ENCODE measurements around the gene SCAMP4.

Gene SCAMP4

DNA sequence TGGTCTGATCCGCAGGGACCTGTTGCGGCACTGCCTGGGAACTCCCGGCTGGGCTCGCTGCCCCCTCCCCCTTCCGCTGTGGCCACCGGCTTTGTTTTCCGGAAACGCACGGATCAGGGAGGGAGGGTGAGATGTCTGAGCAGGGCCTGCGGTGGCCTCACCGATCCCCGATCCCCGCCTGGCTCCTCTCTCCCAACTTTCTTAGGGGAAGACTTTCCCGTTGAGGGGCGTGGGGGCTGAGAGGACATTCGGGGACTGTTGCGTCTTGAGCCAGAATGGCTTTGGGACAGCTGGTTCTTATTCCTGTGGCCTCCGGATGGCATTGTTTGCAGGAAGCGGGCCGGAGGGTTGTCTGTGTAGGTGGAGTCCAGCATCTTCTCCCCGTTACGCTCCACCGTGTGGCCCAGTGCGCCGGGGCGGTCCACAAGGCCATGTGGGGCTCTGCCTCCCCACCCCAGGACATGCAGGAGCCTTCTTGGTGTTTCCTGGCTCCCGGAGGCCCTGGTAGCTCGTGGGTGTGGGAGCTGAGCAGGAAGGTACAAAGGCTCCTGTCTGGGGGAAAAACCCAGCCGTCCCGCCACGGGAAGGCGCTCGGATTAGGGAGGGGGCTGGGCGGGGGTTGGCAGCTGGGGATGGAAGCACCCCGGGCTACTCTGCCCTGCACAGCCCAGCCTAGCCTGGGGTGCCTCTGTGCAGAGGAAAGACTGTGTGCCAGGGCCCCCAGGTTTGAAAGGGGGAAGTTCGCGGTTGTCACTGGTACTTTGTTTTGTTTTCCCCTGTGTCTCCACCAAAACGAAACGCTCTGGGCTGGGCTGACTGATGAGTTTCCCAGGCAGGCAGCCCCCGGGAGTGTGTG lies 37.1 kb downstream of the SCAMP4 start:
- DNase-seq, result no peak

DNA sequence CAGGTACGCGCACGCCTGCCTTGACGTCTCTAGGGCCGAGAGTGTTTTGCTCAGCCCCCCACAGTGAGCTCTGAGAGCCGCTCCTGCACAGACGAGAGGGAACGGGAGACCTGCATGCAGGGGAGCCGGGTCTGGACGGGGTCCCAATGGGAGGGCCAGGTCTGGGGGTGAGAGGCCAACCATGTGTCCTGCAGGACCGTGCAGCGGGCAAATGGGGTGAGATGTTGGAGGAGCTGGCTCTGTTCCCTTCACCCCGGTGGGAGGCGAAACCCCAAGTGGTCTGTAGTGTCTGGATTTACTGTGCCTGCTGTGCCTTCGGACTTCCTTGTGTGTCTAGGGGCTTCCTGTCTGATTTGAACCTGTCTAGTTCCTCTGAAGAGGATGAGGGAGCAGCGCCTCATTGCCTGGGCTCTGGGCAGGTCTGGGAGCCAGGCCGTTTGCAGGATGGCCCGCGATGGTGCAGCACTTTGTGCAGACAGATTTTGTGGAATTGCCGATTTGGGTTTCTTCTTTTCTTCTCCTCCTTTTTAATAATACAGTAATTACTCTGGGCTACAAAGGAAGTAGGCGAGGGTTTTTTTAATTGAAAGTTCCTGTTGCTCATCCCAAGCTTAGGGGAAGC lies 37.8 kb downstream of the SCAMP4 start:
- no peak for DNase-seq

DNA sequence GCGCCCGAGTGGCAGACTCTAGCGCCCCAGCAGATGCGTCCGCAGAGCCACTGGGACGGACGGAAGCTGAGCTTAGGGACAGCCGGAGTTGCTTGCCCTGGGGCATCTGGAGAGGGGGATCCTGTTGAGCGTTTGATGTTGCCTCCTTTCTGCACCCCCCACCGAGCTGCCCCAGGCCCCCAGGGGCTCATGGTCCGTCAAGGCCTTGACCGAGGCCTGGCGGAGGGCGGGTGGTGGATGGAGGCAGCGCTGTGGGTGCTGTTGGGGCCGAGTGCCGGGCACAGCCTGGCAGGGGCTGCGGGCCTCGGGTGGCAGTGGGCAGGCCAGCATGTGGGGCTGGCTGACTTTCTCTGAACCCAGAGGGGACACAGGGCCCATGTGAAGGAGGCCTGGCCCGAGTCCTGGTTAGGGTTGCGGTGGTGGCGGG lies 38.5 kb downstream of the SCAMP4 start:
- no peak for DNase-seq

DNA sequence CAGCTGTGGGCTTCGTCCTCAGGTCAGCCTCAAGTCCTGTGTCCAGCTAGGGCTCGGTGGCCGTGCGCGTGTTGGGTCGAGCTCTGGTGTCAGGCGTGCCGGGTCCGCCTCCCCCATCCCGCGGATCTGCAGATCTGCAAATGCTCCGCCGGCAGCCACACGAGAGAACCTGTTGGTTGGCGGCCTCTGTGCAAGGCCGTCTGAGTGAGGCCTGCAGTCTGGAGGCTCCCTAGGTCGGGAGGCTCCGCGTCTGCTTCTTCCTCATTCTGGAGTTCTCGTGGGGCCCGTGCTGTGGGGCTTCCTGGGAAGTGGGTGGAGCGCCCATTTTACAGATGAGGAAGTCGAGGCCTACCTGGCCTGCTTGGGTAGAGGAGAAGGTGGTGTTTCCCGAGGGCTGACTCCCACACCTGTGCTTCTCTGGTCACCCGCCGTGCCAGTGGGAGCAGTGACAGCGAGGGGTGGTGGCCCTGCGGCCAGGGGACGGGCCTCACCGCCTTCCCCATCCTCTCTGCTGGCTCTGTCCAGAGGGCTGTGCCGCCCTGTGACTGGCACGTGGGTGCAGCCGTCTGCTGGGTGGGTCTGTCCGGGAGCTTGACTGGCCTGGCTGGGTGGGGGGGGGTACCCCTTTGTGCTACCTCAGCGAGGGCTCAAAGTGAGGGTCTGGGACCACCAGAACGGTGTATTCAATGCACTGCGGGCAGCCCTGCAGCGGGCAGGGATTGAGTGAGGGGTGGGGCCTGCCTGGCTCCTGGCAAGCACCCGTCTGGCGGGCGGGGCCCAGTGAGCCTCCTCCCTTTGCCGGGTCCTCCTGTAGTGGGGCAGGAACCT lies 39.1 kb downstream of the SCAMP4 start:
- no peak for DNase-seq

DNA sequence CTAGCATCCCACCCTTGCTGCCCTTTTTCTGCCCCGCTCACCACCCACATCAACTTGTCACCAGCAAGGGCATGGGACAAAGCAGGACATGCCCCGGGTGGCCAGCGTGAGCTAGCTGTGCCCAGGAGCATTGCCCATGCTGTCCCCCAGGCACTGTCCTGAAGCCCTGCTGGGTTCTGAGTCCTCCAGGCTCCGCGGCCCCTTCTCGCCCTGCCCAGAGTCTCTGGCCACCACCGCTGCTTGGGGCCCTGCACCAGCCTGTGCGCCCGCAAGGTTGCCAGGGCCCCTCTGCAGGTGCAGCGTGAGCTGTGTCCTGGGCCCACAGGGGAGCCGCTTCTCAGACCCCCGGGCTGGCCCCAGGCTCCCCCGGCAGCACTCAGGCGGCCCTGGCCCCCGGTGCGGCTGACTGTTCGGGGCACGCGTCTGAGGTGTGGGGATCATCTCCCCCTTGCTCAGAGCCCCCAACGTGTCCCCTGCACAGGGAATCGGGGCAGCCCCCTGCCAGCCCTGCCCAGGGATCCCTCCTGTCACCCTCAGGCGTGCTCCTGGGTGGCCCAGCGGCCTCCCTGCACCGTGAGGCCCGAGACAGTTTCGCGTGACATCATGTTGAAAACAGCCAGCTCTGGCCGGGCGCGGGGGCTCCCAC lies 39.8 kb downstream of the SCAMP4 start:
- DNase-seq, result no peak

DNA sequence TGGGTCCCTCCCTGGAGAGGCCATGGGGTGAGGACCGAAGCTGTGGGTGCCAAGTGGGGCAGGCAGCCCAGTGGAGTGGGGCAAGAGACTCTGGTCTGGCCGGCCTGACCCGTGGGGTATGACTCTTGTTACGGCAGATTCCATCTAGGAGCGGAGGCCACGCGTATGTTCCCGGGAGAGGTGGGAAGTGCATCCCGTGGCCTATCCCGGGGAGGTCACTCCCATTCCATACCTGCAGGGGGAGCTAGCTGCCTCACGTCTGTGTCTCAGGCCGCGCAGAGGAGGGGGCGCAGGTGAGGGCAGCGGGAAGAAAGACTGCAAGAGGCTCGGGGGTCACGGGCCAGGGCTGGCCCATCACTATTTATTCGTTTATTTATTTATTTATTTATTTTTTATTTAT lies 40.7 kb downstream of the SCAMP4 start:
- DNase-seq, result no peak

DNA sequence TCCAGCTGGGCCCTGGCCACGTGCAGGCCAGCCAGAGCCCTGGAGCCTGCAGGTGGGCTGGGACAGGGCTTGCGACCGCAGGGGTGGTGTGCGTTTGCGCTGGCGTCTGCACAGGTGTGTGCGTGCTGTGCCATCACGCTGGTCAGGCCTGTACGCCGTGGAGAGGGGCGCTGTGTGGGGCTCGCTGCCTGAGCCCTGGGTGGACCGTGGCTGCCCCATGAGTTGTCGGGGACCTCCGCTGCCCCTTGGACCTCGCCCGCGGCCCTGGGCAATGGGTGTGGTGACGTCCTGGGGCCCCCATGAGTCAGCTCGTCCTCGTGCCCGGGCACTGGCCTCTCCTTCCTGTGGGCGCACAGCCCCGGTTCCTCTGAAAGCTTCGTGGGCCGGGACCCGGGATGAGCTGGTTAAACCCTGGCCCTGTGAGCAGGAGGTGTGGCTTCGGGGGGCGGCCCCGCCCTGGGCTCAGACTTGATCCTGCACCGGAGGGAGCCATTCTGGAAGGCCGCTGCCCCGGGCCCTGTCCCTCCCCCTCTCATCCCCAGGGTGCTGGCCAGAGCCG lies 42.5 kb downstream of the SCAMP4 start:
- DNase-seq, result no peak

DNA sequence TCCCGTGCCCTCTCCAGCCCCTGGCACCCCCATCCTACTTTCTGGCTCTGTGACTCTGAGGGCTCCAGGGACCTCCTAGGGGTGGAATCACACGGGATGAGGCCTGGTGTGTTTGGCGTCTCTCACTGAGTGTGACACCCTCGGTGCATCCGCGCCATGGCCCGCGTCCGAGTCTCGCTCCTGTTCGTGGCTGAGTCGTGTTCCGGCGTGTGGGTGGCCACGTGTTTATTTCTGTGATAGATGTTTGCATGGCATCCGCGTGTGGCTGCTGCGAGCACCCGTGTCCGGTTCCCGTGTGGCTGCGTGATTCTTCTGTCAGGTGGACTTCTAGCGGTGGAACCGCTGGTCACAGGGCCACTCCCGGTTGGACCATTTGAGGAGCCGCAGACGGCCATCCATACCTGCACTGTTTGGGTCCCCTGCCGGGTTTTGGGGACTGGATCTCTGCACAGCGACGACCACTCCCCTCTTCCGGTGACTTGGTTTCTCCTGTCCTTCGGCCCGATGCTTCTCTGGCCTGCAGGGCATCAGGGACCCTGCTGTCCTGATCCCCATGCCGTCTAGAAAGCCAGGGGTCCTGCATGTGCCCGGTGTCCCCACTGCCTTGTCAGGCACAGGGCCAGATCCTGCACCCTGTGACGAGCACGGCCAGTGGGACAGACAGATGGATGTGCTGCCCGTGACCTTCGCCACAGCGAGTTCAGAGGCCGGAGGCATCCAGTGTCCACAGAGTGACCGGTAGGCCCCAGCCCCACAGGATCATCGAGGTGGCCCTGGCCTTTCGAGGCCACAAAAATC lies 44.3 kb downstream of the SCAMP4 start:
- DNase-seq, result no peak

DNA sequence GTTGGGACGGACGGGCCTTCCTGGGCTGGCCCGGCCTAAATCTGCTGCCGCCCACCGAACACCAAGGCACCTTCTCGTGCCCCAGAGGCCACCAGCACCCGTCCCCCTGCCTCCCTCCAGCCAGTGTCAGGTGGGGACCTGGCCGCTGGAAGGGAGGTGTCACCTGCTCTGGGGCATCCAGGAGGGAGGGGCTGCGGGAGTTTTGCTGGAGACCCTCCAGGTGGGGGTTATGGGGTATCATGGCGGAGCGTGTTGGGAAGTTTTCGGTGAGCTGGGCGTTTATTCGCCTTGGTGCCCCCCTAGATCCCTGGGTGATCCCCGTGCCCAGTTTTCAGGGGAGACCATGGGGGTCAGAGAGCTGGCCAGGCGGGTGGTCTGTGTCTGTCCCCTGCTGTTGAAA lies 45.4 kb downstream of the SCAMP4 start:
- DNase-seq, result no peak

DNA sequence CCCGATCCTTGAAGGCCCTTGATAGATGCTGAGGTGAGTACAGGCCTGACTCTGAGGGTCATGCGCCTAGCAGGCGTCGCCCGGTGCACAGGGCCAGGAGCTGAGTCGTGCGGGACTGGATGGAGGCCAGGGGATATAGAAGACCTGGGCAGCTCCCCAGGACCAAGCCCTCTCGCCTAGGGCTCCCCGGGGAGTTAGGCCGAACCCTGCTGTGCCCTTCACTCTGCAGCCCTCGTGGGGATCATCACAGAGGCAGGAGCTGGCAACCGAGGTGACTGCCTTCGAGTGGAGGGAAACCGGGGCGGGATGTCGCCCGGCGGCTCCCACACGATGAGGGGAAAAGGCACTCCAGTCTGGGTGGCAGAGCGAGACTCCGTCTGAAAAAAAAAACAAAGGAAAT lies 47.4 kb downstream of the SCAMP4 start:
- DNase-seq, result no peak

DNA sequence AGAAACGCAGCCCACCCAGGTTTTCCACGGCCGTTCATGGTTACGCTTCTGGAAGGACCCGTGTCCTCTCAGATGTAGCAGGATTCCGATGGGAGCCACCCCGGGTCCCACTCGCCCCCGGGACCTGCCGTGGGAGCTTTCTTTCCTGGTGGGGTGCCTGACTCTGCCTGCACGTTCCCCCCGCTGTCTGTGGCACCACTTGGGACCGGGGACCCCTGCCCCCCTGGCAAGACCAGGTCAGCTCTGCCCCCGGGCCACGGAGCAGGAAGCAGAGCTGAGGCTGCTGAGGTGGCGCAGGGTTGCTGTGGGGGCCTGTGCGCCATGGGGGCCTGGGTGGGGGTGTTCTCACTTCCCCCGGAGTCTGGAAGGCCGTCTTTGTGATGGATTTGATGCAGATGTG lies 47.8 kb downstream of the SCAMP4 start:
- DNase-seq, result no peak

DNA sequence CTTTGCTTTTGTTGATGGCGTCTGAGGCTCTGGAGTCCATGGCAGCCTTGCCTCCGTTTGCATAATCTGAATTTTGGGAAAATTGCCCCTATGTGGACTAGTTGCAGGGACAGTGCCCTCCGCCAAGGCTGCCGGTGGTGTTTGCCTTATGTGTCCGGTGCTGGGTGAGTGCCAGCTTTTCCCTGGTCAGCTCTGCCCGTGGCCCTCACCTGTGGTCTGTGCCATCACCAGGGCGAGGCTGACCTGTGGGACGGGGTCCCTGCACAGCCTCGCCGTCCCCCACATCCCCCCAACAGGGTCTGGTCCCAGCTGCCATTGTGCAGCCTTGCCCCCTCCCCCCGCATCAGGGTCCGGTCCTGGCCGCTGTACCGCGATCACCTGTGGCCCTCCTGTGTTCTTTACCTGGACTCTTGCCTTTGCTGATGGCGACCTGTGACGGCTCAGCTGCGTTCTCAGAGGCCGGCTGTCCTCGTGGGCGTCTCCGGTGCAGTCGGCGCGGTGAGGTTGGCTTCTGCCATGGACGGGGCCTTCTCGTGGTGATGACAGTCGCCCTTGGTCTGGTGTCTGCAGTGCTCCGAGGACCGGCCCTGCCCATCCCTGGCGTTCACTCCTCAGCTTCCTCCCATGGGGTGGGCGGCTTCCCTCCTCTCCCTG lies 48.4 kb downstream of the SCAMP4 start:
- no peak for DNase-seq

DNA sequence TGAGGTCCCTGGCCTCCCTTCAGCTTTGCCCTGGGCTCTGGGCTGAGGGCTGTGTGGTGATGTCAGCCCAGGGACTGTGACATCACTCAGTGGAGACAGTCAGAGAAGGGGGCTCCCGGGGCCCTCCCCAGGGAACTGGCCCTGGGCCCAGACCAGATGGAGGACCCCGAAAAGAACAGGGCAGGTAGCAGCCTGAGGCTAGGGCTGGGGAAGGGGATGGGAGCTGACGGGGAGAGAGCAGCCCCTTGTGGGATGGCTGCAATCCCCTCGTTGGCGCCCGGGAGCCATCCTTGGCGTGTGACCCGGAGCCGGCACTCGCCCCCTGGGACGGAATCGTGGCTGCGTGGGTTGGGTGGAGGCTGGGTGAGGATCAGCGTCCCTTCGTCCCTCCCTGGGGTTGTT lies 49.3 kb downstream of the SCAMP4 start:
- DNase-seq, result no peak

DNA sequence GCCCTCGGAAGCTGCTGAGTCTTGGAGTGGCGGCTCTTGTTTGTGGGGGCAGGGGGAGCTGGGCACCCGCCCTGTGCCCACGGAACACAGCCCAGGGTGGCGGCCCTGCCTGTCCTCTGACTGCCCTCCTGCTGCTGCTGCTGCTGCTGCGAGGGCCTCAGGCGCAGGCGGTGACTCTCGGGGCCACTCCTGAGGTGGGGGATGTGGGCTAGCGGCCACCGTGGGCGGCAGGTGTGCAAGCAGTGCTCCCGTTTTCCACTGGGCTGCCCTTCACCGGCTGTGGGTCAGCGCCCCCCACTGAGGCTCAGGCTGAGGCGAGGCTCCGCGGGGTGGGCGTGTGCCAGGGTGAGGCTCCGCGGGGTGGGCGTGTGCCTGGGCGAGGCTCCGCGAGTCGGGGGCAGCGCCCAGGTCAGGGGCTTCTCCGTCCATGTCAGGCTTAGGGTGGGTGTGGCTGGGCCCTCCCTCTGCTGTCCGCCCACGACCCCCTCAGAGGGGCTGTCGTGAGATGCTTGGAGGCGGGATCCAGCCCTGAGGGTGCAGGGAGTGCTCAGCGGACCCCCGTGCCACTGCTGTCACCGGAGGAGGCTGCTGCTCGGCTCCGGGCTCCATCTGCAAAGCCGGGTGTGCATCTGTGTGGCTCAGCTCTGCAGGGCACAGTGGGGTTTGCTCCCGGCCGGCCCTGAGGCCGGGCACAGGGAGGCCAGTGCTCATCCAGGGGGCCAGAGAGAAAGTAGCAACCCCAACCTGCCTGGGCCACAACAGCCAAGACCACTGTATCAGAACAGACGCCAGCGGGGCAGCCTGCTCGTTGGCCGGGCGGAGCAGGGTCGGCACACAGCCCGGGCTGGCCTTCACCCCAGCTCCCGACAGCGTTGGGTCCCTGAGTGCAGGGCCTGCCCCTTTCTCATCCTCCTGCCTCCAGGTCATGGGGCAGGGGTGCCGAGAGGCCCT lies 50.2 kb downstream of the SCAMP4 start:
- no peak for DNase-seq

DNA sequence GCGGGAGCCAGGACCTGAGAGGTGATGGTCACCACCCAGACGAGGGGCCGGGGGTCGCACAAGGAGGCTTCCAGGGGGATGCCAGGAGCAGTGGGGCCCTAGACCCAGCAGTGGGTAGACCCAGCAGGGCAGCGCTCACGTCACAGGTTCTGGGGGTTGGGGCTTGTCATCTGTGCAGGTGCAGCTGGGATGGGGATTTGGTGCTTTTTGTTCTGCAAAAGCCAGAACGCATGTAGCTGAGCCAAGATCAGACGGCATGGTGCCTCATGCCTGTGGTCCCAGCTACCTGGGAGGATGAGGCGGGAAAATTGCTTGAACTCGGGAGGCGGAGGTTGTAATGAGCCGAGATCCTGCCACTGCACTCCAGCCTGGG lies 50.9 kb downstream of the SCAMP4 start:
- DNase-seq, result no peak

DNA sequence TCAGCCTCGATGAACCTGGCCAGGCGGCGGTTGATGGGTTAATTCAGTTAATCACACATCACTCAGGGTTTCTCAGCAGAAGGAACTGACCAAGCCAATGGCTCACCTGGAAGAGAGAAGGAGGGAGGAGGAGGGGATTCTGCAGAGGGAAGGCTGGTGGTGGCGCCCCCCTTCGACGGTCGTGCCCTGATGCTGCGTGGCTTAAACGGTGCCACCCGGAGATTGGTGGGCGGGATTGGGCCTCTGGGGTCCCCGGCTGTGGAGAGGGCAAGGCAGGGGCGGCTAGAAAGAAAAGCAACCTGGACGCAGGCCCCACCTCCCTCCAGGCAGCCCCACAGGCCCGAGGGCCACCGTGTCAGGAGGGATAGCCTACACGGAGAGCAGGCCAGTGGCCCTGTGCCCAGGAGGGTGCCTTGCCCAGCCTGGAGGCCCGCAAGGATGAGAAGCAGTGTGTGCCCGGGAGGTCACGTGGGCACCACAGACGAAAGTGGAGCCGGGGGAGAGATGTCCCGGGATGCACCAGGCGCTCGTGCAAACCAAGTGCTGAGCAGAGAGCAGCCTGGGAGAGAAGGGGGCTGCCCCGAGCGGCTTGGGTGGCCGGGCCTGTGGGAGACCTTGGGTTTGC lies 51.8 kb downstream of the SCAMP4 start:
- no peak for DNase-seq

DNA sequence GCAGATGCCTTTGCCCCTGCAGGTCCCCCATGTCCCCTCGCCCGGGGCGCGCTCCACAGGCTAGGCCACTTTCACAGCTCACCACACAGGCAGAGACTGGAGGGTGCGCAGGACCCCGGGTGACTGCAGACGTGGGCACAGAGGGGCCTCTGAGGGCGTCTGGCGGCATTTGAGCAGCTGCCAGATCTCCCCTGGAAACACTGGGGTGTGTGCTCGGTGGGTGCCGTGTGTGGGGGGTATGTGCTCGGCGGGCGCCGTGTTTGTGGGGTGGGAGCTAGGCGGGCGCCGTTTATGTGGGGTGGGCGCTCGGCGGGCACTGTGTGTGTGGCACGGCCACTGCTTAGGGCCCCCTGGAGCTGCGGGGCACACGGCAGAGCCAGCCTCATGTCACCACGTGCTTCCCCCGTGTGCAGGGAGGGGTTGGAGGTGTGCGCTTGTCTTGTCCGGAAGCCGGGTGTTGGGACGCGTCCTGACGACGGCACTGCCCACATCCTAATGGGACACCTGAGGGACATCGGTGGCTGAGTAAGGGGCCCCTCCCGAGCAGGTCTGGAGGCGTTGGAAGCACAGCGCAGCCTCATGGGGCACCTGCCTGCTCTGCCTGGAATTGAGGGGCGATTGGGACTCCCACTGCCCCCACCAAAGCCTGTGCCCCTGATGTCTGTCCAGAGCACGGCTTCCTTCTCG lies 52.5 kb downstream of the SCAMP4 start:
- DNase-seq, result no peak

DNA sequence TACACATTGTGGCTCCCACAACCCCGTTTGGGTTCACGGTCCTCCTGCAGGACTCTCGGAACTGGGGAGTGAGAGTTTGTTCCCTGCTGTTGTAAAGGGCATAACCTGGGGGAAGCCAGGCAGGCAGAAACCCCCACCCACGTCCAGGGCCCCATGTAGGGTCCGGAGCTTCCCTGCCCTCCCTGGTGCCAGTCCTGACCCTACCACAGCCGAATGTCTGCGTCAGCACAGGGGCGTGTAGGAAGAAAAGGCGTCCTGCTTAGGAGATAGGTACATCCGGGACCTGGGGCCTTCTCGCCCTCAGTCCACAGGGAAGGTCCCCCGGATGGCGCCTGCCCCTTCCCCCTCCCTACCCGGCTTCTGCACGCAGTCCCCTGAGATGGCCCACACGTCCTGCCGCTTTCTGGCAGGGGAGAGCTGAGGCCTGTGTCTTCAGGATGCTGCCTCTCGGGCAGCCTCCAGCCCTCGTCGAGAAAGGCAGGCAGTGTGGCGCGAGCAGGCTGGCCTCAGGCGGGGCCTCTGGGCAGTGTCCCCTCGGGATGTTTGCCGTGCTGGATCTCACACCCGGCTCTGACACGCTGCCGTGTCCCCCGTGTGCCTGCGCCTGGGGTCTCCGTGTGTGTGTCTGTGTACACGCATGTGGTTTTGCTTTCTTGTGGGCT lies 54.9 kb downstream of the SCAMP4 start:
- DNase-seq, result no peak
